Lower leg skin (tissue), 4 donors: ENCODE data around the gene CHTOP. TPM values are rescaled to one million over a fixed set of nuclear protein-coding genes. Genes with fewer than 3 reads are reported as not detected.

Experiments used
- DNase-seq, 2 donors: peaks; one replicate each; pipeline ENCODE4 v3.0.0-alpha.2; 2019; ENCODE audit warnings: low spot score in 2 of 2
- H3K4me3 ChIP-seq: fragments of 200-600 bp; sonication (generic); 2 replicates; pipeline ENCODE4 v1.5.1; 2017; ENCODE audit warnings: mild to moderate bottlenecking, low read depth; ENCODE audit not compliant: poor library complexity, severe bottlenecking
- CTCF ChIP-seq, 3 donors: fragments of 450-650 bp; IDR thresholded peaks; one replicate each; pipeline ENCODE4 v1.5.1; 2016; ENCODE audit warnings: antibody characterized with exemption in 3 of 3, mild to moderate bottlenecking in 3 of 3, moderate library complexity in 2 of 3
- POLR2A ChIP-seq, 2 donors: fragments of 450-650 bp; IDR thresholded peaks; one replicate each; pipeline ENCODE4 v1.6.1; 2016 to 2017; ENCODE audit warnings: antibody characterized with exemption in 2 of 2, mild to moderate bottlenecking in 1 of 2, moderate library complexity in 1 of 2
- WGBS, 2 donors: methylation state at CpG; one replicate each; pipeline ENCODE4 v1.1.5; 2018; 5-methylcytosine and 5-hydroxymethylcytosine counted together
- intact Hi-C: fragments of 100-400 bp; cut with DNase I; formaldehyde crosslinking; loops from one replicate; pipeline ENCODE4 v1.15.0; 2023; ENCODE audit warnings: low total_unique reads
- microRNA-seq, 2 donors: library from miRNA; unstranded; fragments of <30 nt; microRNA quantifications; one replicate each; pipeline ENCODE4, GENCODE V29; 2016; ENCODE audit warnings: borderline replicate concordance in 2 of 2, borderline number of aligned reads in 1 of 2
- total RNA-seq, 4 donors: library from RNA; depleted of rRNA; stranded (reverse); fragments of >200 nt; gene quantifications; one replicate each; pipeline ENCODE4 v1.1.0, GENCODE V29; 2016

CHTOP gene
- total RNA-seq, 4 donors from 2014 or later = 56.1 to 86.9 (median 65.5) TPM

DNA sequence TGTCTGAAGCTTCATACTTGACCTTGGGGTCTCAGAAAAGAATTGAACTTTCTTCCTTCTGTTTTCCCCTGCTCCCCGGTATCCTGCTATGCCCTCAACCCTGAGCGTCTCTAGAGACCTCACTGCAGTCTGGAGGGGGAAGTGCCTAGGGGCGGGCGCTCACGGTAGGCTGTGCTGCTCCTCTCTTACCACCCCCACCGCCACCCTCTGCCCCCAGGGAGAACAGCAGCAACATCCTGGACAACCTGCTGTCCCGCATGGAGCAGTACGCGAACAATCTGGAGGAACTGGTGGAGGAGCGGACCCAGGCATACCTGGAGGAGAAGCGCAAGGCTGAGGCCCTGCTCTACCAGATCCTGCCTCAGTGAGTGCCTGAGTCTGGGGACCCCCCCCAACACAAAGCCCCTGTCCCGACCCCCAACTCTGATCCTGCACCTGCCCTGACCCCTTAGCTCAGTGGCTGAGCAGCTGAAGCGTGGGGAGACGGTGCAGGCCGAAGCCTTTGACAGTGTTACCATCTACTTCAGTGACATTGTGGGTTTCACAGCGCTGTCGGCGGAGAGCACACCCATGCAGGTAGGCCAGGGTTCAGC is 55.0 kb downstream of the CHTOP start:
- no peak for TF ChIP-seq CTCF (IDR thresholded peaks at IDR 0.05)
- no peak for TF ChIP-seq POLR2A (IDR thresholded peaks at IDR 0.05)
- no peak for DNase-seq
- 91 to 93% methylated on average over 12 to 17 of the region's 18 CpGs for WGBS, 2 donors
- intact Hi-C loops = loop anchor here (10.0 kb wide), 1 partner anchor 56 kb away; no protein-coding TSS in a partner anchor
- no peak overlapping the region for H3K4me3 ChIP-seq

GRCh38 chr1:153693466-153693865 is 59.6 kb downstream of the CHTOP start:
- DNase-seq = no peak
- no peak for TF ChIP-seq POLR2A (IDR thresholded peaks at IDR 0.05)
- no peak for TF ChIP-seq CTCF (IDR thresholded peaks at IDR 0.05)
- intact Hi-C loops = no loop called here
- WGBS, 2 donors = 68 to 82% methylated on average over 4 of the region's 4 CpGs
- H3K4me3 ChIP-seq = no peak overlapping the region

Small RNAs within 50 kb of the gene (microRNA-seq; reads per million reads assigned to microRNA genes)
- gene MIR8083 = 0 reads per million in 2 donors

Other genes starting within 250 kb of the CHTOP start
- 10 to 100 TPM in 1 of 4 donors, 1 to 10 TPM in 3; 1.3 to 14.3 (median 6.0) TPM for gene S100A8, start 243.0 kb upstream of the CHTOP start, total RNA-seq
- not detected for gene S100A7A, start 217.5 kb upstream of the CHTOP start, total RNA-seq
- gene S100A7, start 173.4 kb upstream of the CHTOP start, total RNA-seq = 10 to 100 TPM; 12.2 to 46.8 (median 31.3) TPM
- 100 to 1,000 TPM; 147 to 251 (median 192) TPM for gene S100A6, start 98.1 kb upstream of the CHTOP start, total RNA-seq
- not detected for gene S100A5, start 93.1 kb upstream of the CHTOP start, total RNA-seq
- gene S100A4, start 88.3 kb upstream of the CHTOP start, total RNA-seq = 100 to 1,000 TPM in 3 of 4 donors, 10 to 100 TPM in 1; 94.4 to 215 (median 146) TPM
- gene S100A3, start 84.8 kb upstream of the CHTOP start, total RNA-seq = 10 to 100 TPM in 1 of 4 donors, 1 to 10 TPM in 2, not detected in 1; 1.2 to 78.2 (median 2.2) TPM
- gene S100A2, start 68.2 kb upstream of the CHTOP start, total RNA-seq = 100 to 1,000 TPM in 1 of 4 donors, 10 to 100 TPM in 3; 71.5 to 143 (median 96.4) TPM
- gene S100A16, start 20.9 kb upstream of the CHTOP start, total RNA-seq = 100 to 1,000 TPM; 289 to 390 (median 329) TPM
- 100 to 1,000 TPM; 416 to 668 (median 495) TPM for gene S100A14, start 17.7 kb upstream of the CHTOP start, total RNA-seq
- 10 to 100 TPM; 44.1 to 72.8 (median 47.2) TPM for gene S100A13, start 6.6 kb upstream of the CHTOP start, total RNA-seq
- gene S100A1, start 5.6 kb upstream of the CHTOP start, total RNA-seq = 10 to 100 TPM in 3 of 4 donors, 1 to 10 TPM in 1; 8.7 to 33.5 (median 23.8) TPM
- gene SNAPIN, start 24.6 kb downstream of the CHTOP start, total RNA-seq = 10 to 100 TPM; 34.8 to 60.4 (median 46.9) TPM
- 100 to 1,000 TPM in 2 of 4 donors, 10 to 100 TPM in 2; 80.4 to 118 (median 105) TPM for gene ILF2, start 36.9 kb downstream of the CHTOP start, total RNA-seq
- gene NPR1, start 44.6 kb downstream of the CHTOP start, total RNA-seq = 10 to 100 TPM in 2 of 4 donors, 1 to 10 TPM in 2; 4.3 to 16.5 (median 7.7) TPM
- gene INTS3, start 94.0 kb downstream of the CHTOP start, total RNA-seq = 10 to 100 TPM; 28.0 to 31.5 (median 29.6) TPM
- gene SLC27A3, start 141.3 kb downstream of the CHTOP start, total RNA-seq = 10 to 100 TPM; 21.6 to 70.3 (median 45.3) TPM